T-cell (primary cell): ENCODE measurements around the gene SEPSECS. TPM values are rescaled to one million over a fixed set of nuclear protein-coding genes. Genes with fewer than 3 reads are reported as not detected.

Source experiments
- ATAC-seq, 4 experiments: fragments of 200-7000 bp in 3 of 4; fragments of 150-1000 bp in 1 of 4; cut with Tn5 transposase; replicated peaks in 1 of 4; 1 replicate in 3 of 4; 2 replicates in 1 of 4; pipeline ENCODE4 v1.10.0; 2021; ENCODE audit warnings: moderate library complexity in 3 of 4, mild to moderate bottlenecking in 2 of 4, moderate number of reproducible peaks in 1 of 4
- CTCF ChIA-PET, 2 donors: fragments of 300-600 bp; sonication (Branson Sonifier 250); formaldehyde crosslinking; loops; one replicate each; lab custom pipeline; 2022; ENCODE audit warnings: antibody characterized with exemption in 2 of 2; lab: Charles Lee
- POLR2A ChIA-PET, 2 donors: fragments of 300-600 bp; sonication (Branson Sonifier 250); formaldehyde crosslinking; loops; one replicate each; lab custom pipeline; 2022; ENCODE audit warnings: antibody characterized with exemption in 2 of 2; lab: Charles Lee
- DNase-seq, 35 experiments: peaks; one replicate each; pipeline versions ENCODE4 v3.0.0 to v3.0.0-alpha.2; 2013 to 2023
- H3K27ac ChIP-seq: one replicate; pipeline ENCODE4 v1.5.1; 2013; ENCODE audit warnings: low read length
- H3K27me3 ChIP-seq, 2 experiments: replicated peaks in 1 of 2; 1 replicate in 1 of 2; 2 replicates in 1 of 2; pipeline versions ENCODE4 v1.6.1 to v1.7.0; 2013; ENCODE audit warnings: low read length in 1 of 2, mixed read lengths in 1 of 2; ENCODE audit not compliant: control insufficient read depth in 2 of 2, insufficient read depth in 2 of 2; ENCODE audit errors: extremely low read depth in 1 of 2
- H3K36me3 ChIP-seq, 2 donors: 1 replicate in 1 of 2; 2 replicates in 1 of 2; pipeline versions ENCODE4 v1.6.1 to v1.7.0; 2013; ENCODE audit warnings: low read length in 1 of 2; ENCODE audit not compliant: control insufficient read depth in 2 of 2, insufficient read depth in 1 of 2; ENCODE audit errors: extremely low read depth in 1 of 2
- H3K4me1 ChIP-seq, 2 experiments: 1 replicate in 1 of 2; 2 replicates in 1 of 2; pipeline versions ENCODE4 v1.6.1 to v1.7.0; 2013; ENCODE audit warnings: low read length in 2 of 2, mixed read lengths in 1 of 2; ENCODE audit not compliant: insufficient read depth in 2 of 2, control insufficient read depth in 1 of 2; ENCODE audit errors: extremely low read depth in 1 of 2
- H3K4me3 ChIP-seq, 2 donors: 1 replicate in 1 of 2; 2 replicates in 1 of 2; pipeline versions ENCODE4 v1.5.1 to v1.7.0; 2013; ENCODE audit warnings: mild to moderate bottlenecking in 2 of 2, low read length in 1 of 2, moderate library complexity in 1 of 2; ENCODE audit not compliant: control insufficient read depth in 1 of 2; ENCODE audit errors: extremely low read depth in 1 of 2
- H3K9me3 ChIP-seq: 2 replicates; pipeline ENCODE4 v1.7.0; 2013
- H3K27ac Mint-ChIP-seq, 2 donors: one replicate each; pipeline ENCODE4 v1.8.0; 2020 to 2021; ENCODE audit warnings: mild to moderate bottlenecking in 2 of 2, mixed read lengths in 2 of 2
- H3K27me3 Mint-ChIP-seq, 2 donors: one replicate each; pipeline ENCODE4 v1.8.0; 2021 to 2022; ENCODE audit warnings: mixed read lengths in 2 of 2
- H3K36me3 Mint-ChIP-seq: one replicate; pipeline ENCODE4 v1.8.0; 2021; ENCODE audit warnings: mixed read lengths
- H3K4me1 Mint-ChIP-seq, 3 donors: one replicate each; pipeline ENCODE4 v1.8.0; 2020 to 2022; ENCODE audit warnings: mixed read lengths in 3 of 3, mild to moderate bottlenecking in 1 of 3
- H3K4me3 Mint-ChIP-seq, 3 donors: one replicate each; pipeline ENCODE4 v1.8.0; 2020 to 2022; ENCODE audit warnings: mild to moderate bottlenecking in 3 of 3, mixed read lengths in 3 of 3, moderate library complexity in 3 of 3
- H3K9me3 Mint-ChIP-seq, 3 donors: one replicate each; pipeline ENCODE4 v1.8.0; 2020 to 2022; ENCODE audit warnings: mixed read lengths in 3 of 3
- WGBS: methylation state at CpG from one replicate; pipeline ENCODE4 v1.1.5; 2013; ENCODE audit warnings: missing lambda C conversion rate; ENCODE audit not compliant: insufficient coverage; 5-methylcytosine and 5-hydroxymethylcytosine counted together
- total RNA-seq, 35 experiments: library from RNA in 6 of 35; stranded (reverse) in 6 of 35; fragments of 120-200 nt in 1 of 35; gene quantifications; one replicate each; pipeline versions ENCODE4 v1.2.1 to v1.2.4 and lab custom pipeline; 2013 to 2026

The SEPSECS gene
- total RNA-seq, 5 donors from 2014 or later (not counting 1 experiment from before 2014, with no cell fraction given), result 12.4 to 16.2 (median 15.0) TPM

GRCh38 chr4:25117274-25117673 is 43.0 kb downstream of the SEPSECS start:
- Histone ChIP-seq H3K9me3 (no peaks in the 10 kb centered on the region), H3K36me3 (peaks cover 0 to 3% of the 10 kb centered on the region in 2 donors), H3K27me3 (no peaks in the 10 kb centered on the region), H3K4me1 (no peaks in the 10 kb centered on the region), H3K4me3 (no peak overlapping the region), H3K27ac (no peak overlapping the region)
- H3K4me1 Mint-ChIP-seq, result no peaks in the 10 kb centered on the region
- H3K9me3 Mint-ChIP-seq, result no peaks in the 10 kb centered on the region
- WGBS, result 100% methylated on average over 3 of the region's 4 CpGs
- DNase-seq (no peak), ATAC-seq (no peak)
- H3K27me3 Mint-ChIP-seq, result no peaks in the 10 kb centered on the region
- ChIA-PET POLR2A (no interaction called here), CTCF (no interaction called here)
- H3K4me3 Mint-ChIP-seq, result no peak overlapping the region
- H3K27ac Mint-ChIP-seq, result no peak overlapping the region
- peaks cover 26% of the 10 kb centered on the region for H3K36me3 Mint-ChIP-seq

GRCh38 chr4:25113915-25114904 is 46.0 kb downstream of the SEPSECS start:
- no peak overlapping the region for H3K27ac Mint-ChIP-seq
- DNase-seq (no peak), ATAC-seq (no peak)
- H3K9me3 ChIP-seq, result no peaks in the 10 kb centered on the region
- H3K4me1 ChIP-seq, result no peaks in the 10 kb centered on the region
- no peaks in the 10 kb centered on the region for H3K27me3 ChIP-seq
- ChIA-PET CTCF (no interaction called here), POLR2A (no interaction called here)
- H3K4me3 Mint-ChIP-seq, result no peak overlapping the region
- H3K27ac ChIP-seq, result no peak overlapping the region
- H3K36me3 ChIP-seq, result no peaks in the 10 kb centered on the region
- no peaks in the 10 kb centered on the region for H3K27me3 Mint-ChIP-seq
- no peaks in the 10 kb centered on the region for H3K9me3 Mint-ChIP-seq
- 80% methylated on average over 3 of the region's 13 CpGs for WGBS
- H3K4me3 ChIP-seq, result no peak overlapping the region
- H3K36me3 Mint-ChIP-seq, result peaks cover 18% of the 10 kb centered on the region
- no peaks in the 10 kb centered on the region for H3K4me1 Mint-ChIP-seq

- DNase-seq (no peak), ATAC-seq (no peak)
- H3K4me1 Mint-ChIP-seq, result no peaks in the 10 kb centered on the region
- H3K27me3 ChIP-seq, result no peaks in the 10 kb centered on the region
- WGBS, result 67% methylated on average over 3 of the region's 3 CpGs
- ChIA-PET CTCF (no interaction called here), POLR2A (no interaction called here)
- no peak overlapping the region for H3K27ac ChIP-seq
- no peak overlapping the region for H3K4me3 Mint-ChIP-seq
- no peaks in the 10 kb centered on the region for H3K4me1 ChIP-seq
- H3K9me3 ChIP-seq, result no peaks in the 10 kb centered on the region
- H3K9me3 Mint-ChIP-seq, result no peaks in the 10 kb centered on the region
- peaks cover 12% of the 10 kb centered on the region for H3K36me3 Mint-ChIP-seq
- no peak overlapping the region for H3K27ac Mint-ChIP-seq
- no peaks in the 10 kb centered on the region for H3K36me3 ChIP-seq
- H3K27me3 Mint-ChIP-seq, result no peaks in the 10 kb centered on the region
- H3K4me3 ChIP-seq, result no peak overlapping the region
Observed at GRCh38 chr4:25112995-25113380, 47.3 kb downstream of the SEPSECS start.

GRCh38 chr4:25112366-25112994 is 47.8 kb downstream of the SEPSECS start:
- Mint-ChIP-seq H3K27me3 (no peaks in the 10 kb centered on the region), H3K36me3 (peaks cover 8% of the 10 kb centered on the region), H3K9me3 (no peaks in the 10 kb centered on the region), H3K4me3 (no peak overlapping the region), H3K27ac (no peak overlapping the region), H3K4me1 (no peaks in the 10 kb centered on the region)
- 81% methylated on average over 10 of the region's 11 CpGs for WGBS
- no peak for ATAC-seq
- H3K36me3 ChIP-seq, result no peaks in the 10 kb centered on the region
- ChIA-PET POLR2A (no interaction called here), CTCF (no interaction called here)
- H3K27me3 ChIP-seq, result no peaks in the 10 kb centered on the region
- no peak overlapping the region for H3K27ac ChIP-seq
- H3K4me3 ChIP-seq, result no peak overlapping the region
- no peaks in the 10 kb centered on the region for H3K9me3 ChIP-seq
- DNase-seq, result no peak
- no peaks in the 10 kb centered on the region for H3K4me1 ChIP-seq

GRCh38 chr4:25111648-25112196 is 48.5 kb downstream of the SEPSECS start:
- Mint-ChIP-seq H3K27me3 (no peaks in the 10 kb centered on the region), H3K27ac (no peak overlapping the region), H3K4me3 (no peak overlapping the region), H3K9me3 (no peaks in the 10 kb centered on the region), H3K4me1 (no peaks in the 10 kb centered on the region), H3K36me3 (peaks cover 8% of the 10 kb centered on the region)
- Histone ChIP-seq H3K27me3 (no peaks in the 10 kb centered on the region), H3K27ac (no peak overlapping the region), H3K4me3 (no peak overlapping the region), H3K9me3 (no peaks in the 10 kb centered on the region), H3K4me1 (no peaks in the 10 kb centered on the region), H3K36me3 (no peaks in the 10 kb centered on the region)
- WGBS, result 90% methylated on average over 5 of the region's 11 CpGs
- DNase-seq, result no peak
- ChIA-PET POLR2A (no interaction called here), CTCF (no interaction called here)
- ATAC-seq, result no peak

- Histone ChIP-seq H3K9me3 (no peaks in the 10 kb centered on the region), H3K27me3 (peaks cover 0 to 9% of the 10 kb centered on the region in 2 experiments), H3K4me1 (no peaks in the 10 kb centered on the region), H3K36me3 (no peaks in the 10 kb centered on the region), H3K4me3 (no peak overlapping the region), H3K27ac (no peak overlapping the region)
- H3K27me3 Mint-ChIP-seq, result peaks cover 0 to 1% of the 10 kb centered on the region in 2 donors
- H3K9me3 Mint-ChIP-seq, result no peaks in the 10 kb centered on the region
- no peak for DNase-seq
- CTCF ChIA-PET, result no interaction called here
- no peaks in the 10 kb centered on the region for H3K4me1 Mint-ChIP-seq
- H3K36me3 Mint-ChIP-seq, result peaks cover 8% of the 10 kb centered on the region
- no peak for ATAC-seq
- no peak overlapping the region for H3K27ac Mint-ChIP-seq
- WGBS, result 73% methylated on average over 4 of the region's 8 CpGs
- H3K4me3 Mint-ChIP-seq, result no peak overlapping the region
- POLR2A ChIA-PET, result no interaction called here
Observed at GRCh38 chr4:25110527-25111329, 49.5 kb downstream of the SEPSECS start.
